AG09309 (cell line): Measurements from ENCODE around the gene TTC27.
A peak's percentile ranks its signal among the peaks of the same experiment; 100 is the strongest.
"Not testable (repeated sequence)": the region's sequence is repeated elsewhere in the genome, so short reads cannot be mapped to it uniquely, and the experiment has no call there.

Experiments used
- DNase-seq: peaks from one replicate; pipeline ENCODE4 v3.0.0-alpha.2; 2010; ENCODE audit warnings: low read depth
- H3K4me3 ChIP-seq: 2 replicates; pipeline ENCODE4 v1.5.1; 2011; ENCODE audit warnings: mild to moderate bottlenecking, low read depth, low read length, moderate library complexity; ENCODE audit not compliant: control insufficient read depth
- CTCF ChIP-seq: IDR thresholded peaks from 2 replicates; pipeline ENCODE4 v1.5.1; 2011; ENCODE audit warnings: mild to moderate bottlenecking, low read depth, low read length, inconsistent platforms; ENCODE audit not compliant: insufficient read depth, control insufficient read depth; ENCODE audit errors: missing control alignments

TTC27 gene

GRCh38 chr2:32632089-32632488 is 4.2 kb downstream of the TTC27 start:
- TF ChIP-seq CTCF: no peak
- peak; percentile 23 for DNase-seq
- no peak overlapping the region for H3K4me3 ChIP-seq

GRCh38 chr2:32633040-32633439 is 5.2 kb downstream of the TTC27 start:
- no peak for TF ChIP-seq CTCF
- DNase-seq: no peak
- no peak overlapping the region for H3K4me3 ChIP-seq

GRCh38 chr2:32638548-32638947 is 10.7 kb downstream of the TTC27 start:
- not testable (repeated sequence) for DNase-seq, H3K4me3 ChIP-seq

- TF ChIP-seq CTCF: no peak
- DNase-seq: no peak
- H3K4me3 ChIP-seq: no peak overlapping the region
These were observed 13.3 kb downstream of the TTC27 start for GRCh38 chr2:32641180-32641579.

- H3K4me3 ChIP-seq: no peak overlapping the region
- peak; percentile 63 for DNase-seq
- no peak for TF ChIP-seq CTCF
These were observed 19.4 kb downstream of the TTC27 start for GRCh38 chr2:32647180-32647651.

- no peak for TF ChIP-seq CTCF
- no peak for DNase-seq
- no peak overlapping the region for H3K4me3 ChIP-seq
These were observed 24.8 kb downstream of the TTC27 start for GRCh38 chr2:32652555-32653209.

GRCh38 chr2:32656069-32656468 is 28.2 kb downstream of the TTC27 start:
- H3K4me3 ChIP-seq: no peak overlapping the region
- DNase-seq: no peak
- TF ChIP-seq CTCF: no peak
